ENCODE measurements around the gene ECHDC3. TPM values are rescaled to one million over a fixed set of nuclear protein-coding genes. Genes with fewer than 3 reads are reported as not detected.

ECHDC3 gene
- total and polyA plus RNA-seq, 2 experiments from 2014 or later, result 0.97 to 1.8 TPM

DNA sequence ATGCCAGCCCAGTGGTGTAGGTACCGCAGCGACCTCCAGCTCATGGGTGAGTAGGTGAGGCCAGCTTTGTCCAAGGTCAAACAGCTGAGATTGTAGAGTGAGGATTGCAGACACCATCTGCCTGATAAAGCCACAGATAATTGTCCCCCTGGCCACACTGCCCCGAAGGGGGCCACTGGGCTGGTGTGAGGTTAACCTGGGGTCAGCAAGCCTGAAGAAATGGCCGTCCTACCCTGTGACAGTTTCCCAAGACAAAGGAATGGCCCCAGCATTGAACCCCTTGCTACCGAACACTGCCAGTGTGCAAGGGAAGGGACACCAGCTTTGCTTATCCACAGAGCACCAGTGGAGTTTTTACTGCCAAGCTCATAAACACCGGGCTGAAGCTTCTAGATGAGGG, 23.0 kb downstream of the ECHDC3 start:
- no peaks in the 10 kb centered on the region for H3K36me3 ChIP-seq (ENCODE audit: low read depth)
- no peaks in the 10 kb centered on the region for H4K20me1 ChIP-seq (ENCODE audit: insufficient read depth)
- H2AFZ ChIP-seq, result no peak overlapping the region
- no peaks in the 10 kb centered on the region for H3K9me3 ChIP-seq (ENCODE audit: low read depth)
- no peaks in the 10 kb centered on the region for H3K79me2 ChIP-seq (ENCODE audit: insufficient read depth)
- no peak for DNase-seq
- no peak for TF ChIP-seq EZH2phosphoT487 (IDR thresholded peaks at IDR 0.05; ENCODE audit: insufficient read depth, low read depth)
- no peak for TF ChIP-seq EZH2 (IDR thresholded peaks at IDR 0.05; ENCODE audit: insufficient read depth, poor library complexity, severe bottlenecking)
- H3K4me3 ChIP-seq, result no peak overlapping the region
- H3K27ac ChIP-seq, result no peak overlapping the region
- no peak overlapping the region for H3K9ac ChIP-seq
- H3K4me1 ChIP-seq (ENCODE audit: insufficient read depth), result no peaks in the 10 kb centered on the region
- no peak overlapping the region for H3K4me2 ChIP-seq (ENCODE audit: unreplicated experiment)
- H3K9me2 ChIP-seq (ENCODE audit: insufficient read depth), result no peaks in the 10 kb centered on the region
- in situ Hi-C loops (cut with MboI), result no loop called here
- H3F3A ChIP-seq (ENCODE audit: insufficient read depth), result no peaks in the 10 kb centered on the region
- WGBS, 2 experiments (ENCODE audit: low coverage in 1 of 2, low lambda C conversion rate in 2 of 2, missing lambda C conversion rate in 2 of 2), result 57 to 73% methylated on average over 6 of the region's 6 CpGs
- no peaks in the 10 kb centered on the region for H3K27me3 ChIP-seq (replicated peaks; ENCODE audit: insufficient read depth)

DNA sequence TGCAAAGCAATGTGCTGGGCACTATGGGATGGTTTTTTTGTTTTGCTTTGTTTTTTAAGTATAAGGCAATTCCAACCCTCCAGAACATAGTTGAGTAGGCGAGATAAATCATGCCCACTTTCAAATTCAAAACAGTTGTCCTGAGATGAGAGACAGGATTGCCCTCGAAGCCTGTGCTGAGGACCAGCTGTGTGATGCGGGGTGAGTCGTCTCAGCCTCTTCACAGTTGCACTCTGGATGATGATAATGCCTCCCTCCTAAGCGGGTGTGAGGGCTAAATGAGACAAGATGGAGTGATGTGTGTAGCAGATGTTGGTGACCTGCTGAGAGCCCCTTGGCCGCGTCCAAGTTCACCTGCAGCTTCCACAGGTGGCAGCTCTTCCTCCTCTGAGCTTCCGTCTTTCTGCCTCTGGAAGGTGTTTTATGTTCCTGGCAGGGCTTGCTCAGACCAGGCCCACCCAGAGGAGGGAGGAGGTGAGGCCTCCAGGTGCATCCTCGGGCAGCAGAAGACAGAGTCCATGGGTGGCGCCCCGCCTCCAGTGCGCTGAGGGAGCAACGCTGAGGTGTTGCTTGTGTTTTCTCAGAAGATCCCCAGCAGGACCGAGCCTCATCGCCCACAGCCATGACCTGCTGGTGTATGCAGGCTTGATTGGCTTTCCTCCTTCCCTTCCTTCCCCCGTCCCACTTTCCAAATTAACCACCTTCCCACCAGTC, 30.6 kb downstream of the ECHDC3 start:
- DNase-seq, result no peak
- Histone ChIP-seq H3K9me2 (ENCODE audit: insufficient read depth) (no peaks in the 10 kb centered on the region), H3K4me1 (ENCODE audit: insufficient read depth) (no peaks in the 10 kb centered on the region), H3K9me3 (ENCODE audit: low read depth) (no peaks in the 10 kb centered on the region), H2AFZ (no peak overlapping the region), H3F3A (ENCODE audit: insufficient read depth) (no peaks in the 10 kb centered on the region), H3K4me2 (ENCODE audit: unreplicated experiment) (no peak overlapping the region), H4K20me1 (ENCODE audit: insufficient read depth) (no peaks in the 10 kb centered on the region), H3K9ac (no peak overlapping the region), H3K36me3 (ENCODE audit: low read depth) (no peaks in the 10 kb centered on the region), H3K79me2 (ENCODE audit: insufficient read depth) (no peaks in the 10 kb centered on the region), H3K4me3 (no peak overlapping the region), H3K27me3 (replicated peaks; ENCODE audit: insufficient read depth) (peaks cover 8% of the 10 kb centered on the region; the same call in 1 of the 2 replicates), H3K27ac (no peak overlapping the region)
- WGBS, 2 experiments (ENCODE audit: low coverage in 1 of 2, low lambda C conversion rate in 2 of 2, missing lambda C conversion rate in 2 of 2), result 40 to 43% methylated on average over 16 of the region's 16 CpGs
- in situ Hi-C loops (cut with MboI), result no loop called here
- TF ChIP-seq EZH2phosphoT487 (IDR thresholded peaks at IDR 0.05; ENCODE audit: insufficient read depth, low read depth) (no peak), EZH2 (IDR thresholded peaks at IDR 0.05; ENCODE audit: insufficient read depth, poor library complexity, severe bottlenecking) (no peak)

DNA sequence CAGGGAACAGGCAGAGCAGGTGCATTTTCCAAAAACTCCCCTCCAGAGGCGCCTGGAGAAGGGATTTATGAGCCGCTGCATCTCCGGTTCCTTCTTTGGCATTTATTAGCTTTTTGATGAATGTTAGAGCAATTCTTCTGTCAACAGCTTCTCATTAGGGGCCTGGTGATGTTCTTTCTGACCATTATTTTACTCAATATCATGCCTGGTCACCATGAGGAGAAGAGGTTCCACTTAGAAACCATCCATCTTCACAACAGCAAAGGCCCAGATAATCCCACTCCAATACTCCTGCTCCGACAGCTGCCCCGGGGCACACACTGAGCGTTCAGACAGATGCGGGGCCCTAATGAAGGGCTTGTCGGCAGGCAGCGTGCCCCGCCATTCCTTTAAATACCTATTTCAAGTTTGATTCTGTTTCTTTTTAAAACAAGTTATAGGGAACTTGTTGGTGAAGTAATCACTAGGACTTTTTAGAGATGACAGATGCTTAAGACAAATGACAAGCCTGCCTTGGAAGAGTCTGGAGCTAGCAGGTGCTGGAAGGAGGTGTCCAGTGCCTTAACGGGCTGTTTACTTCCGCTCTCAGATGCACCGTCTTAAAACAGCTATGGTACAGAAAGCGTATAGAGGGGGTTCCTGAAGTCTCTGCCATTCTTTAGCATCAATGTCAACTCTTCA, 31.7 kb downstream of the ECHDC3 start:
- no peaks in the 10 kb centered on the region for H3K4me1 ChIP-seq (ENCODE audit: insufficient read depth)
- H3K36me3 ChIP-seq (ENCODE audit: low read depth), result no peaks in the 10 kb centered on the region
- no peaks in the 10 kb centered on the region for H3K79me2 ChIP-seq (ENCODE audit: insufficient read depth)
- no peak for TF ChIP-seq EZH2phosphoT487 (IDR thresholded peaks at IDR 0.05; ENCODE audit: insufficient read depth, low read depth)
- H3K4me2 ChIP-seq (ENCODE audit: unreplicated experiment), result no peak overlapping the region
- H3K4me3 ChIP-seq, result no peak overlapping the region
- in situ Hi-C loops (cut with MboI), result no loop called here
- DNase-seq, result no peak
- no peak overlapping the region for H3K27ac ChIP-seq
- no peaks in the 10 kb centered on the region for H3K9me3 ChIP-seq (ENCODE audit: low read depth)
- H4K20me1 ChIP-seq (ENCODE audit: insufficient read depth), result no peaks in the 10 kb centered on the region
- no peaks in the 10 kb centered on the region for H3F3A ChIP-seq (ENCODE audit: insufficient read depth)
- no peak overlapping the region for H3K9ac ChIP-seq
- H3K9me2 ChIP-seq (ENCODE audit: insufficient read depth), result no peaks in the 10 kb centered on the region
- H3K27me3 ChIP-seq (replicated peaks; ENCODE audit: insufficient read depth), result peaks cover 8% of the 10 kb centered on the region; the same call in 1 of the 2 replicates
- 55 to 60% methylated on average over 14 of the region's 14 CpGs for WGBS, 2 experiments (ENCODE audit: low coverage in 1 of 2, low lambda C conversion rate in 2 of 2, missing lambda C conversion rate in 2 of 2)
- H2AFZ ChIP-seq, result no peak overlapping the region

DNA sequence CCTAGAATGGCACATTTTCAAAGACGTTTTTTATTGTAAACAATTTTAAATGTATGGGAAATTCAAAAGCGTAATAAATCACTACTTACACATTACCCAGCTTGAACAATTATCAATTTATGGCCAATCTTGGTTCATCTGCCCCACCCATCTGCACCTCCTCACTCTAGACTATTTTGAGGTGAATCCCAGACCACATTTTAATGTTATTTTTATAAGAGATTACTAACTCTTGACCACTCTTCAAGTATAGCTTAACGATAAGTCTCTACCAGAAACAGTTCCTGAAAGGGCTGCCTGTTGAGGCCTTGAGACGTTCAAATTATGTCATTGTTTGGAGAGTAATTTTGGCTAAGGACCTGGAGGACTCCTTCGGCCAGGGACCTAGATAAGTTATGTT, 33.2 kb downstream of the ECHDC3 start:
- in situ Hi-C loops (cut with MboI), result no loop called here
- no peak overlapping the region for H2AFZ ChIP-seq
- H4K20me1 ChIP-seq (ENCODE audit: insufficient read depth), result no peaks in the 10 kb centered on the region
- 43% methylated on average over 5 of the region's 5 CpGs for WGBS, 2 experiments (ENCODE audit: low coverage in 1 of 2, low lambda C conversion rate in 2 of 2, missing lambda C conversion rate in 2 of 2)
- no peaks in the 10 kb centered on the region for H3K9me2 ChIP-seq (ENCODE audit: insufficient read depth)
- TF ChIP-seq EZH2phosphoT487 (IDR thresholded peaks at IDR 0.05; ENCODE audit: insufficient read depth, low read depth) (no peak), EZH2 (IDR thresholded peaks at IDR 0.05; ENCODE audit: insufficient read depth, poor library complexity, severe bottlenecking) (no peak)
- H3K9ac ChIP-seq, result no peak overlapping the region
- peaks cover 8% of the 10 kb centered on the region; the same call in 1 of the 2 replicates for H3K27me3 ChIP-seq (replicated peaks; ENCODE audit: insufficient read depth)
- H3K27ac ChIP-seq, result no peak overlapping the region
- no peaks in the 10 kb centered on the region for H3K9me3 ChIP-seq (ENCODE audit: low read depth)
- H3K4me1 ChIP-seq (ENCODE audit: insufficient read depth), result no peaks in the 10 kb centered on the region
- no peak overlapping the region for H3K4me2 ChIP-seq (ENCODE audit: unreplicated experiment)
- no peak for DNase-seq
- H3K79me2 ChIP-seq (ENCODE audit: insufficient read depth), result no peaks in the 10 kb centered on the region
- H3K4me3 ChIP-seq, result no peak overlapping the region
- H3K36me3 ChIP-seq (ENCODE audit: low read depth), result no peaks in the 10 kb centered on the region
- H3F3A ChIP-seq (ENCODE audit: insufficient read depth), result no peaks in the 10 kb centered on the region
